Measurements from ENCODE around the gene NOP53.
"Not testable (repeated sequence)": the region's sequence is repeated elsewhere in the genome, so short reads cannot be mapped to it uniquely, and the experiment has no call there.

NOP53 gene

DNA sequence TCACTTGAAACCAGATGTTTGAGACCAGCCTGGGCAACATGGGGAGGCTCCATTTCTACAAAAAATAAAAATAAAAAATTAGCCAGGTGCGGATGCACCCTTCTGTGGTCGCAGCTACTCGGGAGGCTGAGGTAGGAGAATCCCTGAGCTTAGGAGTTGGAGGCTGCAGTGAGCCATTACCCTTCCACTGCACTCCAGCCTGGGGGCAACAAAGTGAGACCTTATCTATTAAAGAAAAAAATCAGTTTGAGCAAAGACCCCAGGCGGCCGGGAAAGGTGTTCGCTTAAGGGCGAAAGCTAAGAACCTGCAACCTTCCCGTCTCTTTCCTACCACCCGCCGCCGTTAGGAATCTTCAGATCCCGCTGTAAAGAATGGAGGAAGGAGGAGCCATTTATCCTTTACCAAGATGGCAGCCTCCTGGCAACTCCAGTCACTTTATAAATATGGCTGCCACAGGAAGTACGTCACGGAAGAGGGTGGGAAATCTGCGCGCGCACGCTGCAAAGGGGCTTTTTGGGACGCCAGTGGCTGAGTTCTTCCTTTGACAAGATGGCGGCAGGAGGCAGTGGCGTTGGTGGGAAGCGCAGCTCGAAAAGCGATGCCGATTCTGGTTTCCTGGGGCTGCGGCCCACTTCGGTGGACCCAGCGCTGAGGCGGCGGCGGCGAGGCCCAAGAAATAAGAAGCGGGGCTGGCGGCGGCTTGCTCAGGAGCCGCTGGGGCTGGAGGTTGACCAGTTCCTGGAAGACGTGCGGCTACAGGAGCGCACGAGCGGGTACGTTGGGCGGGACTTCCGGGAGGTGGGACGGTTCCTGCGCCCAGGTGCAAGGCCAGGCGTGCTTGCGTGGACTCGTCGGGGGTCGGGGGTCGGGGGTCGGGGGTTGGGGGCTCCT lies at the start of gene NOP53:
Gene NOP53, plus strand, starts transcription at position 537 of the 892 bp plus-strand sequence. Its CDS starts 14 bp downstream, at position 551.
- peak within 1 kb of the TSS; percentile 81 for H3K4me3 ChIP-seq (ENCODE audit: low read depth, low read length)

DNA sequence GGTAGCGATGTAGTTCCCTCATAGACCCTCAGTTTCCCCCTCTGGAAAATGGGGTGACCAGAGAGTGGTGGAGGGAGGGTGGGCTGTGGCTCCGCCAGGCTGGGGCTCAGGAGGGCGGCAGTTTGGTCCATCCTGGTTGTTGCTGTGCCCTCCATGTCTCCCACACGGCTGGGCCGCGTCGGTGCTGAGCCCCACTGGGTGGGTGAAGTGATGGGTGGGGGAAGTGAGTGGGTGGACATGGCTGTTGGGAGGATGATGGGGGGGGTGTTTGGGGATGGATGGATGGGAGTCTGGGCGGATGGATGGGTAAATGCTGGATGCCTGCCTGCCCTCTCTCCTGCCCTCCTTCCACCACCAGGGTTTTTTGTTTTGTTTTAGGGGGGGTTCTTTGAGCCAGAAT lies 48.7 kb upstream of the NOP53 start:
- H3K4me3 ChIP-seq (ENCODE audit: low read depth, low read length): no peak overlapping the region

DNA sequence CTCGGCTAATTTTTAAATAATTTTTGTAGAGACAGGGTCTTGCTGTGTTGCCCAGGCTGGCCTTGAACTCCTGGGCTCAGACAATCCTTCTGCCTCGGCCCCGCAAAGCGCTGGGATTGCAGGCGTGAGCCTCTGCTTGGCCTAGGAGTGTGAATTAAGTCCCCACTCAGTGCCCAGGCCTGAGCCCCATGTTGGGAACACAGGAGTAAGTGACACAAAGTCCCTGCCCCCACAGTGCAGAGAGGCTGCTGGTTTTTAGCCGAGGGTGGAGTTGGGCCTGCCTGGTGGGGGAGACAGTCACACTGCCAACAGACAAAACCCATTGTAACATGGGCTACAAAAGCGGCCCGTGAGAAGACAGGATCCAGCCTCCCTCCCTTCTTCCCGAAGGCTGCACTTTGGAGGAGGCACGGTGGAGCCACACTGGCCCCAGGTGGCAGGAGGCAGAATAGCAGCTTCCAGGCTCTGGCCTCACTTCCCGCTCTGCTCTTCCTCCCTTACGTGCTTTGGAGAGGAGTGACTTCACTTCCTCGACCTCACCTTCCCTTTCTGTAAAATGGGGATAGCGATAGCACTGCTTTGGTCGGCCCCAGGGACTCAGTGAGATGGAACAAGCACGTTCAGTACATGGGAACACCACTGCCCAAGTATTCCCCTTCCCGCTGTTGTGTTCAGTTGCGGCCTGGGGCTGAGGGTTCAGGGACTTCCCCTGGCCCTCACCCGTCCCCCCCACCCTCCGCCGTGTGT lies 47.3 kb upstream of the NOP53 start:
- no peak overlapping the region for H3K4me3 ChIP-seq (ENCODE audit: low read depth, low read length)

DNA sequence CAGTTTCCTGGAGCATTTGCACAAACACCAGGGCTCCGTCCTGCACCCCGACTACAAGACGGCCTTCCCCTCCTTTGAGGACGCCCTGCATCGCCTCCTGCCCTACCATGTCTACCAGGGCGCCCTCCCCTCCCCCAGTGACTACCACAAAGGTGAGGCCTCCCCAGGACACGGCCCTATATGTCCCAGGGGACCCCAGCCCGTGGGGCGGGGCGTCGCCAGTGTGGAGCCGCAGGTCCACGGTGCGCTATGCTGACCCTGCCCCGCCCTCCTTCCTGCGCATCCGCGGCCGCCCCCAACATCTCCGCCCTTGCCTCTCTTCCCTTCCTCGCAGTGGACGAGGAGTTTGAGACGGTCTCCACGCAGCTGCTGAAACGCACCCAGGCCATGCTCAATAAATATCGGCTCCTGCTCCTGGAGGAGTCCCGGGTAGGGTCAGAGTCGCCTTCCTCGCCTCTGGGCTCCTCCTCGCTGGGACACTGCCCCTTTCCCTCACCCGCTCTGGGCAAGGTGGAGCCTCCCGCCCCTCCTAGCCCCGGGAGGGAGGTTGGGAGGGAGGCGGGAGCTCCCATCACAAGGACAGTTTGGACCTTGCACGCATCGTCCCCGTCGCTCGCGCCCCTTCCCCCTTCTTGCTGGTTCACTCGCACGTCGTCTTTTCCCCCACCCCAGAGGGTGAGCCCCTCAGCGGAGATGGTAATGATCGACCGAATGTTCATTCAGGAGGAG lies 46.6 kb upstream of the NOP53 start:
- no peak overlapping the region for H3K4me3 ChIP-seq (ENCODE audit: low read depth, low read length)

DNA sequence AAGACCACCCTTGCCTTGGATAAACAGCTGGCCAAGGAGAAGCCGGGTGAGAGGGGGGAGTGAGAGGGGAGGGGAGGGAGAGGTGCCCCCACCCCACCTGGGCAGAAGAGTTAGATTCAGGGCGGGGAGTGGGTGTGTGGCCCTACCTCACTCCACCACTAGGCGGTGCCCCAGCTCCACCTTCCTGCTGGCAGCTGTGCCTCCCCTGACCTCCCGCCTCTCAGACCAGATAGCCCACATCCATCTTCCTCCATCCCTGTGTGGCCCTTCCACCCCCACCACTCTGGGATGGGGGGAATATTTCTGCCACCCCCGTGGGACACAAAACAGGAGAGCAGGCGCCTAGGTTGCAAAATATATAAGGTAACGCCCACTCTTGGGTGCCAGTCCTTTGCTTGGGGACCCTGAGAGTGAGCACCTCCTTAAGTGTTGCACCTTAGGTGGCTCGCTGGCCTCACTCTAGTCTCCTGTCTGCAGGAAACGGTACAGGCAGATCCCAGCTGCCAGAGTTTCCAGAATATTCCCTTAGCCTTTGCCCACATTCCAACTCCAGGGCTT lies 45.9 kb upstream of the NOP53 start:
- no peak overlapping the region for H3K4me3 ChIP-seq (ENCODE audit: low read depth, low read length)

DNA sequence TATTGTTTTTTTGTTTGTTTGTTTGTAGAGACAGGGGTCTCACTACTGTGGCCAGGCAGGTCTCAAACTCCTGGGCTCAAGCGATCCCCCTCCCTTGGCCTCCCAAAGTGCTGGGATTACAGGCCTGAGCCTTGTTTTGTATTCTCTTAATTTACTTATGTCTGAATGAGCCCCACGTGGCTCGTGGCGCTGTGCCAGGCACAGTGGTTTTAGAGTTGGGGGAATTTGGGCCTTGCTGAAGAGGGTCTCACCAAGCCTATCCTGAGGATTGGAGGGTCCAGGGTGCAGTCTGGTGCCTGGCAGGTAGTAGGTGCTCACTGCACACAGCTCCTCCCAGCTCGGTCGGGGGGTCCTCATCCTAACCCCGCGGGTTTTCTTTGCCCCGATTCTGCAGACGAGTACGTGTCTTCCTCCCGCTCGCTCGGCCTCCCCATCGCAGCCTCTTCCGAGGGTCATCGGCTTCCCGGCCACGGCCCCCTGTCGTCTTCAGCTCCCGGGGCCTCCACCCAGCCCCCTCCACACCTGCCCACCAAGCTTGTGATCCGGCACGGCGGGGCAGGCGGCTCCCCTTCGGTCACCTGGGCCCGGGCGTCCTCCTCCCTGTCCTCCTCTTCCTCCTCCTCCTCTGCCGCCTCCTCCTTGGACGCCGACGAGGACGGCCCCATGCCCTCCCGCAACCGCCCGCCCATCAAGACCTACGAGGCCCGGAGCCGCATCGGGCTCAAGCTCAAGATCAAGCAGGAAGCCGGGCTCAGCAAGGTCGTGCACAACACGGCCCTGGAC lies 44.2 kb upstream of the NOP53 start:
- H3K4me3 ChIP-seq (ENCODE audit: low read depth, low read length): no peak overlapping the region

DNA sequence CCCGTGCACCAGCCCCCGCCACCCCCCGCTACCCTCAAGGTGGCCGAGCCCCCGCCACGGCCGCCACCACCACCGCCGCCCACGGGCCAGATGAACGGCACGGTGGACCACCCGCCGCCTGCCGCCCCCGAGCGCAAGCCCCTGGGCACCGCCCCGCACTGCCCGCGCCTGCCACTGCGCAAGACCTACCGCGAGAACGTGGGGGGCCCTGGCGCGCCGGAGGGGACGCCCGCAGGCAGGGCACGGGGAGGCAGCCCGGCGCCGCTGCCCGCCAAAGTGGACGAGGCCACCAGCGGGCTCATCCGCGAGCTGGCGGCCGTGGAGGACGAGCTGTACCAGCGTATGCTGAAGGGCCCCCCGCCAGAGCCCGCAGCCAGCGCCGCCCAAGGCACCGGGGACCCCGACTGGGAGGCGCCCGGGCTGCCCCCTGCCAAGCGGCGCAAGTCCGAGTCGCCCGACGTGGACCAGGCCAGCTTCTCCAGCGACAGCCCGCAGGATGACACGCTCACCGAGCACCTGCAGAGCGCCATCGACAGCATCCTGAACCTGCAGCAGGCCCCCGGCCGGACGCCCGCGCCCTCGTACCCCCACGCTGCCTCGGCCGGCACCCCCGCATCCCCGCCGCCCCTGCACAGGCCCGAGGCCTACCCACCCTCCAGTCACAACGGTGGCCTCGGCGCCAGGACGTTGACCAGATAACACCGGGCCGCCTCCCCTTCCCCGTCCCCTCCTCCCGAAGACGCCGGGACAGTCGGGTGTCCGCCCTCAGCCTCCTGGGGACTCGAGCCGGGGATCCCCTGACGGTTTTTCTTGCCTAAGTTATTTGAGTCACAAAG lies 43.4 kb upstream of the NOP53 start:
- no peak overlapping the region for H3K4me3 ChIP-seq (ENCODE audit: low read depth, low read length)

DNA sequence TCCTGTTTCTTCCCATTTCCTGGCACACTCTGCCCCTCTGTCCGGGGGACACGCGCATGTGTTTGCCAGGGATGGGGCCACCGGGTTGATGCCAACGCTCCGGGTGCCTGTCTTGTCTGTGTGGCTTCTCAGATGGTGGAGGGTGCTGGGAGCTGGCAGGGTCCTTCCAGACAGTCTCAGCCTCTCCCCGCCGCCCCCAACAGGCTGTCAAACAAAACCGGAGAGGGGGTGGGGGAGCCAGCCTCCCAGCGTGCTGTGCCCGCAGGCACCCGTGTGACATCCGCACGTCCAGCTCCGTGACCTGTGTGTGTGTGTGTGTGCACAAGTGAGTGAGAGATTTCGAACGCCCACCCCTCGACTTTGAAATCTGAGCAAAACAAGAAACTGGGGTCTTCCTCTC lies 42.7 kb upstream of the NOP53 start:
- no peak overlapping the region for H3K4me3 ChIP-seq (ENCODE audit: low read depth, low read length)

DNA sequence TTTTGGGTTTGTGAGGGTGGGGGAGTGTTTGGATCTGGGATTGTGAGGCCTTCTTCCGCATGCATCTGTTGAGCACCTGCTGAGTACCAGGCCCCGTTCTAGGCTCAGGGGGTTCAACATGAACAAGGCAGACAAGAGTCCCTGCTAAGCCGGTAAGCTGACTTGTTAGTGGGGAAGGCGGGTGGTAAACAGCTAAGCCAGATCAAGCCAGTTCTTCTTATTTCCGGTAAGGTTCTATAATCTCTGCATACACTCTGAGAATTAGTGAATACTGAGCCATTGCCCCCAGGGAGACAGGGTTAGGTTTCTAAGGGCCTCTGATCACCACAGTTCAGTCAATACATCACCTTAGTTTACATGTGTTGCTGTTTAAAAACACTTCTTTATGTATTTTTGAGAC lies 42.0 kb upstream of the NOP53 start:
- H3K4me3 ChIP-seq (ENCODE audit: low read depth, low read length): no peak overlapping the region

DNA sequence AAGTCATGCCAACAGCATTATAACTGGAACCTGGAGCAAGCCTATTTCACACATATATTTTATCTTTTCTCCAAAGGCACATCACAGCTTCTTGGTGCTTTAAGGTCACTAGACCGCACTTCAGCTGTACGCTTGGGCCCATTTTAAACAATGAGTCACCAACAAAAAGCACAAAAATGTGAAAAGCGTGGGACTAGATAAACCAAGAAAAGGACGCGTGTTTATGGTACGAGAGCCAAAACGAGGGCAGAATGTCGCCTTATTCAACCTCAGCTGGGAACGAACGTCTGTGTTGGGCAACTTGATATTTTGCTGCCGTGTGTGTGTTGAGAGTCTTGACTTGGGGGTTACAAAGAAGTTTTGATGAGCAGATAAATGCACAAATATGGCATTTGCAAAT lies 41.3 kb upstream of the NOP53 start:
- no peak overlapping the region for H3K4me3 ChIP-seq (ENCODE audit: low read depth, low read length)

DNA sequence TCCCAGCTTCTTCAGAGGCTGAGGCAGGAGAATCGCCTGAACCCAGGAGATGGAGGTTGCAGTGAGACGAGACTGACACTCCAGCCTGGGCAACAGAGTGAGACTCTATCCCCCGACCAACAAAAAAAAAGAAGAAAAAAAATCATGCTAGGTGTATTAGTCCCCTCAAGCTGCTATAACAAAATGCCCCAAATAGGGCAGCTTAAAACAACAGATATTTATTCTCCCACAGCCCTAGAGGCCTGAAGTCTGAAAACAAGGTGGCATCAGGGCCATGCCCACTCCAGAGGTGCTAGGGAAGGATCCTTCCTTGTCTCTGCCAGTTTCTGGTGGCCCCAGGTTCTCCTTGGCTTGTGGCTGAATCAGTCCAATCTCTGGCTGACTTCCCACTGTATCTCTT lies 40.7 kb upstream of the NOP53 start:
- no peak overlapping the region for H3K4me3 ChIP-seq (ENCODE audit: low read depth, low read length)

DNA sequence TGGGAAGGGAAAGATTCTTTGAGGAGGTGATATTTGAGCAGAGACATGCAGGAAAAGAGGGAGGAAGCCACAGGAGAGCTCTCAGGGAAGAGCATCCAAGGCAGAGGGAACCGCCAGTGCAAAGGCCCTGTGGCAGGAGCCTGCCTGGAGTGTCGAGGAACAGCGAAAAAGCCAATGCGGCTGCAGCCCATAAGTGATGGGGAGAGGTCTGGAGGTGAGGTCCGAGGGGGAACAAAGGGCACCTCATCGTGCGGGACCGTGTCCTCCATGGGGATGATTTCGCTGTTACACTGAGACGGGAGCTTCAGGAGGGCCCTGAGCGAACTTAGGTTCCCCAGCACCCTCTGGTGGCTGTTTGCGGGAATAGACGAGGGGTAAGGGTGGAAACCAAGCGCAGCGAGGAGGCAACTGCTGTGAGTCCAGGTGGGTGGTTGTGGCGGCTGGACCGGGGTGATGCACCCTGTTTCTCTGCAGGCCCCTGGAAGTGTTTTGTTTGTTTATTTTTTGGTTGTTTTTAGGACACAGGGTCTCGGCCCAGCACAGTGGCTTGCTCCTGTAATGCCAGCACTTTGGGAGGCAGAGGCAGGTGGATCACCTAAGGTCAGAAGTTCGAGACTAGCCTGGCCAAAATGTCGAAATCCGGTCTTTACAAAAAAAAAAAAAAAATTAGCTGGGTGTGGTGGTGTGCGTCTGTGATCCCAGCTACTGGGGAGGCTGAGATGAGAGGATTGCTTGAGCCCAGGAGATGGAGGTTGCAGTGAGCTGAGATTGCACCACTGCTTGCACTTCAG lies 38.0 kb upstream of the NOP53 start:
- no peak overlapping the region for H3K4me3 ChIP-seq (ENCODE audit: low read depth, low read length)

DNA sequence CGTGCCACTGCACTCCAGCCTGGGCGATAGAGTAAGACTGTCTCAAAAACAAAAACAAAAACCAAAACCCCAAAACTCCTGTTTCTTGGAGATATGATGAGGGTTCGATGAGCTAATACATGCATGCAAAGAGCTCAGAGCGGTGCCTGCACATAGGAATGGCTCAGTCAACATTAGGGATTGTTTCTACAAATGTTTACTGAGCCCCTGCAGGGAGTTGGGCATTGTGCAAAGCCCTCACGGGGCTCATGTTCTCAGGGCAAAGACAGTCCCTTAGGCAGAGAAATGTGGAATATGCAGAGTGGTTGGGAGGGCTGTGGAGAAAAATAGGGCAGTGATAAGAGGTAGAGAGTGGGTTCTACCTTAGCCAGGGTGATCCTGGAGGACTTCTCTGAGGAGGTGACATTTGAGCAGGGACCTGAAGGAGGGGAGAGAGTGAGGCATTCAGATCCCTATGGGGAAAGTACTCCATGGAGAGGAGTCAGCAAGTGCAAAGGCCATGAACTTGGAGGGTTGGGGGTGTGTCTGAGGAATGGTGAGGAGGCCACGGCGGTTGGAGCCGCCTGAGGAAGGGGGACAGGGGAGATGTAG lies 33.6 kb upstream of the NOP53 start:
- H3K4me3 ChIP-seq (ENCODE audit: low read depth, low read length): no peak overlapping the region

DNA sequence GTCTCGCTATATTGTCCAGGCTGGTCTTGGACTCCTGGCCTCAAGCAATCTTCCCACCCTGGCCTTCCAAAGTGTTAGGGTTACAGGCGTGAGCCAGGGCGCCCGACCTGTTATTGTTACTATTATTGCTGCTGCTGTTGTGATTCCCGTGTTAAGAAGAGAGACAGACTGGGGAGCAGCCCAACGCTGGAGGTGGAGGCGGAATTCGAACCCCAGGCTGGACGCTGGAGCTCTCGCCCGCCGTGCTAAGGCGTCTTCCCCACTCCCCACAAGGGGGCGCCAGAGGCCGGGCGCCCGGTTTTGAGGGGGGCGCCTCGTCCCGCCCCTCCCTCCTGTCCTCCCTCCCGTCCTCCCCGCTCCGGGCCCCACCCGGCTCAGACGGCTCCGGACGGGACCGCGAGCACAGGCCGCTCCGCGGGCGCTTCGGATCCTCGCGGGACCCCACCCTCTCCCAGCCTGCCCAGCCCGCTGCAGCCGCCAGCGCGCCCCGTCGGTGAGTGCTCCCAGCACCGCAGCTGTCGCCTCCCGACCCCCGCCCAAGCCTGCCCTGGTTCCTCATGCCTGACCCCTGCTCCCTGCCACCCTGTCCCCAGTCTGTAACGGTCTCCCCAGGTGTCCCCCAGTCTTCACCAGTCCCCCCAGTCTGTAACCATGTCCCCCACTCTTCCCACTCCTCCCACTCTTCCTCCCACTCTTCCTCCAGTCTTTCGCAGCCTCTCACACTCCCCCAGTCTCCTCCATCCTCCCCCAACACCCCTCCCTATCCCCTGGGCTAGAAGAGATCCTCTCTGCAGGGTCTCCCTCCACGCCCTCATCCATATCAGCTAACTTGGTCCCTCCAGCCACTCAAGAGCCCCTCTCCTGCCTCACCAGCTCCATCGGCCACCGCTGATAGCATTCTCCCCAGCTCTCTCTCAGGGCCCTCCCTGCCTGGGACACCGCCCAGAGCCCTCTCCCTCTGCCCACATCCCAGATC lies 32.0 kb upstream of the NOP53 start, which contains the start of gene EHD2:
Gene EHD2, plus strand, starts transcription at position 377 of the 976 bp plus-strand sequence. CDS start 3,191 bp downstream, outside the sequence.
- peak within 1 kb of the TSS; percentile 53 for H3K4me3 ChIP-seq (ENCODE audit: low read depth, low read length)

DNA sequence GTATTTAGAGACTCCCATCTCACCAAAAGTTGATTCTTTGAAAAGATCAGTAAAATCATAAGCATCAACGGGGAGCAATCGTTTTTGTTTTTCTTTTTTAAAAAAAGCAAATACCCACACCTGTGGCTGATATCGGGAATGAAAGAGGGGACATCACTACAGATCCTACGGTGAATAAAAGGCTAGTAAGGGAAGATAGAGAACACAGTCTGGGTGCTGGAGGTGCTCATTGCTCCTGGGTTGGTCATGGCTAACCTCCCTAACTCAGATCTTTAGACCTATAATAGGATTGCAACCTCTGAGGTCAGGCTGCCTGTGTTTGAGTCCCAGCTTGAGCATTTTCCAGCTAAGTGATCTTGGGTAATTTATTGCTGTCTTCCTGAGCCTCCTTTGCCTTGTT lies 31.0 kb upstream of the NOP53 start:
- H3K4me3 ChIP-seq (ENCODE audit: low read depth, low read length): no peak overlapping the region

DNA sequence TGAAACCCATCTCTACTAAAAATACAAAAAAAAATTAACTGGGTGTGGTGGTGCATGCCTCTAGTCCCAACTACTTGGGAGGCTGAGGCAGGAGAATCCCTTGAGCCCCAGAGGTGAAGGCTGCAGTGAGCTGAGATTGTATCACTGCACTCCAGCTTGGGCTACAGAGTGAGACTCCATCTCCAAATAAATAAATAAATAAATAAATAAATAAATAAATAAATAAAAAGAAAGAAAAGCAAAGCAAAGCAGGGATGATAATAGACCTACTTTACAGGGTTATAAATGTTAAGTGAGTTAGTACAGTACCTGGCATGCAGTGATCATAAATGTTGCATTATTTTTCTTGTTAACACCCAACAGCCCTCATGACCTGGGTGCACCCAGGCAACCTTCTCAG lies 30.5 kb upstream of the NOP53 start:
- not testable (repeated sequence) for H3K4me3 ChIP-seq (ENCODE audit: low read depth, low read length)
